Panc1 (cell line): Measurements from ENCODE around the gene TRIM8.

Experiments
- CTCF ChIP-seq: fragments of 450-650 bp; IDR thresholded peaks from 2 replicates; pipeline ENCODE4 v1.5.1; 2017; ENCODE audit warnings: mild to moderate bottlenecking
- REST ChIP-seq, 2 experiments: IDR thresholded peaks; 2 replicates each; pipeline ENCODE4 v1.6.1; 2011 to 2012; ENCODE audit warnings: low read depth in 2 of 2, control low read depth in 1 of 2, low read length in 1 of 2, mild to moderate bottlenecking in 1 of 2, moderate library complexity in 1 of 2; ENCODE audit not compliant: insufficient read depth in 1 of 2

GRCh38 chr10:102615361-102615760 is 28.9 kb upstream of the TRIM8 start:
- no peak; the same call in 1 of the 2 replicates for TF ChIP-seq CTCF
- no peak for TF ChIP-seq REST (IDR thresholded peaks at IDR 0.05; ENCODE audit: insufficient read depth in 1 of 2, low read depth in 2 of 2, low read length in 1 of 2)
